Endothelial cell of umbilical vein (primary cell): ENCODE data around the gene MEOX1. TPM values are rescaled to one million over a fixed set of nuclear protein-coding genes. Genes with fewer than 3 reads are reported as not detected.

Experiments
- BruUV-seq: library from RNA; stranded (reverse); fragments of 400-500 nt; replicated peaks from 2 replicates; lab custom pipeline; 2021; lab: Mats Ljungman, UMichigan
- CTCF ChIA-PET: fragments of 300-600, 350-600 bp; sonication (Branson Sonifier 250); formaldehyde crosslinking; loops from one replicate; lab custom pipeline; 2021; ENCODE audit warnings: antibody characterized with exemption, inconsistent platforms; lab: Charles Lee
- POLR2A ChIA-PET: fragments of 300-600, 350-600 bp; sonication (Branson Sonifier 250); formaldehyde crosslinking; loops from one replicate; lab custom pipeline; 2021; ENCODE audit warnings: antibody characterized with exemption, inconsistent platforms; lab: Charles Lee
- DNase-seq: peaks from one replicate; pipeline ENCODE4 v3.0.0-alpha.2; 2011; ENCODE audit warnings: low read depth, low spot score
- FAIRE-seq: peaks from 2 replicates; lab custom pipeline; 2011; peaks lifted over from hg19 to GRCh38; lab: Jason Lieb, UNC
- H2AFZ ChIP-seq: 2 replicates; pipeline ENCODE4 v1.6.0; 2012; ENCODE audit warnings: low read depth, low read length, control low read depth, inconsistent platforms
- H3K27ac ChIP-seq: 2 replicates; pipeline ENCODE4 v1.5.1; 2011; ENCODE audit warnings: low read depth, mild to moderate bottlenecking, control low read depth, low read length, moderate library complexity; ENCODE audit not compliant: insufficient read depth
- H3K27me3 ChIP-seq, 2 experiments: 2 replicates each; pipeline versions ENCODE4 v1.6.0 to v1.6.1; 2011; ENCODE audit warnings: low read length in 2 of 2, mixed read lengths in 1 of 2; ENCODE audit not compliant: control insufficient read depth in 2 of 2, insufficient read depth in 2 of 2
- H3K36me3 ChIP-seq, 2 experiments: 2 replicates in 1 of 2; 3 replicates in 1 of 2; pipeline ENCODE4 v1.5.1; 2011; ENCODE audit warnings: low read length in 2 of 2, mild to moderate bottlenecking in 1 of 2, moderate library complexity in 1 of 2; ENCODE audit not compliant: control insufficient read depth in 2 of 2, insufficient read depth in 2 of 2; ENCODE audit errors: extremely low read depth in 1 of 2
- H3K4me1 ChIP-seq: 3 replicates; pipeline ENCODE4 v1.5.1; 2011; ENCODE audit warnings: mild to moderate bottlenecking, low read length; ENCODE audit not compliant: control insufficient read depth, insufficient read depth; ENCODE audit errors: extremely low read depth
- H3K4me2 ChIP-seq: 2 replicates; pipeline ENCODE4 v1.6.1; 2011; ENCODE audit warnings: low read length, control low read depth, mixed read lengths; ENCODE audit not compliant: insufficient read depth
- H3K4me3 ChIP-seq, 3 experiments: fragments of 200-600 bp in 1 of 3; sonication (generic), shearing (Covaris generic) in 1 of 3; replicated peaks in 1 of 3; 2 replicates each; pipeline ENCODE4 v1.5.1; 2011 to 2016; ENCODE audit warnings: control low read depth in 3 of 3, low read length in 3 of 3, mild to moderate bottlenecking in 2 of 3, inconsistent platforms in 1 of 3, low read depth in 1 of 3, moderate library complexity in 1 of 3; ENCODE audit not compliant: insufficient read depth in 1 of 3
- H3K79me2 ChIP-seq: 2 replicates; pipeline ENCODE4 v1.6.0; 2012; ENCODE audit warnings: low read length, inconsistent platforms; ENCODE audit not compliant: control insufficient read depth, insufficient read depth
- H3K9ac ChIP-seq: replicated peaks from 2 replicates; pipeline ENCODE3; 2011; ENCODE audit warnings: low read length, control low read depth; ENCODE audit not compliant: insufficient read depth; ENCODE audit errors: extremely low read depth
- H3K9me1 ChIP-seq: replicated peaks from 3 replicates; pipeline ENCODE4 v1.6.0; 2011; ENCODE audit warnings: mild to moderate bottlenecking, low read length; ENCODE audit not compliant: control insufficient read depth, insufficient read depth; ENCODE audit errors: extremely low read depth
- H3K9me3 ChIP-seq: replicated peaks from 2 replicates; pipeline ENCODE4 v1.5.1; 2012; ENCODE audit warnings: low read length, inconsistent platforms; ENCODE audit not compliant: control insufficient read depth, insufficient read depth
- H4K20me1 ChIP-seq: replicated peaks from 2 replicates; pipeline ENCODE3; 2011; ENCODE audit warnings: mild to moderate bottlenecking, low read length; ENCODE audit not compliant: control insufficient read depth, insufficient read depth; ENCODE audit errors: extremely low read depth
- EZH2 ChIP-seq: IDR thresholded peaks from 2 replicates; pipeline ENCODE4 v1.6.1; 2012; ENCODE audit warnings: borderline replicate concordance, low read depth, mild to moderate bottlenecking, moderate library complexity, low read length, inconsistent platforms; ENCODE audit not compliant: severe bottlenecking
- FOS ChIP-seq: IDR thresholded peaks from 2 replicates; pipeline ENCODE4 v1.6.1; 2011; ENCODE audit warnings: mild to moderate bottlenecking, low read length, moderate library complexity, borderline replicate concordance; ENCODE audit not compliant: insufficient read depth
- GATA2 ChIP-seq: IDR thresholded peaks from 2 replicates; pipeline ENCODE4 v1.7.0; 2011; ENCODE audit warnings: low read depth, mild to moderate bottlenecking, moderate library complexity, mixed read lengths, low read length; ENCODE audit not compliant: insufficient read length, insufficient read depth
- JUN ChIP-seq: IDR thresholded peaks from 2 replicates; pipeline ENCODE4 v1.6.1; 2011; ENCODE audit warnings: borderline replicate concordance, low read depth; ENCODE audit not compliant: insufficient read length, insufficient read depth
- MYC ChIP-seq: IDR thresholded peaks from one replicate; pipeline ENCODE4 v1.6.1; 2011; ENCODE audit warnings: mild to moderate bottlenecking, low read depth, low read length
- POLR2A ChIP-seq: IDR thresholded peaks from 2 replicates; pipeline ENCODE4 v1.6.1; 2012; ENCODE audit warnings: low read depth, mild to moderate bottlenecking, control low read depth, low read length
- POLR2AphosphoS5 ChIP-seq: IDR thresholded peaks from 2 replicates; pipeline ENCODE4 v1.6.1; 2012; ENCODE audit warnings: low read depth, mild to moderate bottlenecking, control low read depth, low read length, moderate library complexity; ENCODE audit not compliant: insufficient read depth
- dilution Hi-C: fragments of 300-500 bp; cut with MboI; formaldehyde crosslinking; loops from one replicate; pipeline ENCODE4 v1.15.0; 2019; ENCODE audit warnings: low sequenced_read_pairs; ENCODE audit not compliant: extremely low pct_ligation_motif_present
- intact Hi-C: fragments of 100-400 bp; cut with micrococcal nuclease; formaldehyde crosslinking; loops from one replicate; pipeline ENCODE4 v1.10.0; 2022
- polyA plus RNA-seq, 4 experiments: library from polyadenylated mRNA; depleted of rRNA in 3 of 4; stranded (reverse) in 3 of 4; unstranded in 1 of 4; fragments of >200 nt; gene quantifications; 2 replicates each; pipeline versions ENCODE4 v1.2.1 to v1.2.3, GENCODE V29; 2011 to 2012; ENCODE audit warnings: missing spikeins in 1 of 4
- total RNA-seq: library from RNA; stranded (reverse); gene quantifications from 2 replicates; pipeline ENCODE4 v1.2.3, GENCODE V29; 2021
- TF ChIP-seq, protein P1 (sequence below), 2 donors: IDR thresholded peaks; 1 replicate in 1 of 2; 2 replicates in 1 of 2; pipeline ENCODE4 v1.5.1; 2011; ENCODE audit warnings: low read length in 2 of 2, mild to moderate bottlenecking in 2 of 2, moderate library complexity in 2 of 2, control low read depth in 1 of 2, inconsistent platforms in 1 of 2, low read depth in 1 of 2; ENCODE audit not compliant: insufficient read depth in 1 of 2; ENCODE audit errors: extremely low read depth in 1 of 2
- TF ChIP-seq, protein P2 (sequence below): IDR thresholded peaks from 2 replicates; pipeline ENCODE4 v1.6.1; 2011; ENCODE audit not compliant: insufficient read depth, insufficient read length

The MEOX1 gene
- total and polyA plus RNA-seq, 2 donors (not counting 3 experiments of a cell fraction or from before 2014, with no cell fraction given) = 0.06 TPM; not detected in 1

DNA sequence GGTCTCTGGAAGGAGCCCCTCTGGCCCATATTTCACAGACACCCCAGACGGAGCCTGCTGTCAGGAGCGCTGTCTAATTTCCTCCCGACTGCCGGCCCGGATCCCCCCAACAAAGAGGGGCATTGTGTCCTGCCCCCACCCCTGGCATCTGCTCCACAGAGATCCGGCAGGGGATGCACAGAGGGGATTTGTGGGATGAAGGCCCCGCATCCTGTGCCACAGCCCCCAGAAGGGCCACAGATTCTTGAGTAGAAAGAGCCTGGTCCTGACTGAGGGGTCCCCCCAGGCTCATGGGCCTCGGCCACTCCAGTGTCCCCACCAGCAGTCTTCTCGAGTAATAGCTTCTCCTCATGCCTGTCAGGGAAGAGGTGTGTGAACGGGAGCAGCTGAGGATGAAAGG, 29.5 kb downstream of the MEOX1 start:
- Histone ChIP-seq H3K9me3 (no peaks in the 10 kb centered on the region), H3K9ac (no peak overlapping the region), H3K4me3 (no peak overlapping the region), H4K20me1 (no peaks in the 10 kb centered on the region), H3K36me3 (no peaks in the 10 kb centered on the region), H3K4me2 (no peak overlapping the region), H3K4me1 (peaks cover 8% of the 10 kb centered on the region), H3K27ac (no peak overlapping the region), H3K27me3 (peaks cover 0 to 5% of the 10 kb centered on the region in 2 experiments), H2AFZ (no peak overlapping the region), H3K9me1 (no peaks in the 10 kb centered on the region), H3K79me2 (no peaks in the 10 kb centered on the region)
- DNase-seq = no peak
- ChIA-PET CTCF (no interaction called here), POLR2A (no interaction called here)
- BruUV-seq = no TSS peak
- FAIRE-seq = no peak
- dilution Hi-C loops (no loop called here), intact Hi-C loops (no loop called here)
- TF ChIP-seq MYC (no peak), POLR2AphosphoS5 (no peak), POLR2A (no peak), JUN (no peak), EZH2 (no peak)

DNA sequence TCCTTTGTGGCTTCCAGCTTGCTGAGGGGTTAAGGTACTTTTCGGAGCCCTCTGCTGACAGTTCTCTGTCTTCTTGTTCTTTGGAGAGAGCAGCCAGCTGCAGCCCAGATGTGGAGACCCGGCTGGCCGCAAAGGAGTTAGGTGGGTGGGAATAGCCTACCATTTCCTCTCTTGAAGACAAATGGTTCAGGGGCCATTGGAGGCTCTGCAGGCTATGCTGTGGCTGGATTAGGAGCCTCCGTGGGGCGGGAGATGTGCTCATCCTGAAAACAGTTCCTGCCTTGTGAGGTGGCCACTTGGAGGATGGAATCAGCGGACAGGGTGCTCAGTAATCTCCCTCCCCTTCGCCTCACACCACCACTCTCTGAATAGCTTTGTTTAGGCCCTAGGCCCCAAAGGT, 30.3 kb downstream of the MEOX1 start:
- DNase-seq (no peak), FAIRE-seq (no peak)
- Histone ChIP-seq H3K9ac (no peak overlapping the region), H3K9me3 (no peaks in the 10 kb centered on the region), H3K4me3 (no peak overlapping the region), H3K79me2 (no peaks in the 10 kb centered on the region), H3K27ac (no peak overlapping the region), H3K27me3 (peaks cover 0 to 5% of the 10 kb centered on the region in 2 experiments), H3K36me3 (no peaks in the 10 kb centered on the region), H3K4me1 (peaks cover 8% of the 10 kb centered on the region), H3K4me2 (no peak overlapping the region), H2AFZ (no peak overlapping the region), H3K9me1 (no peaks in the 10 kb centered on the region), H4K20me1 (no peaks in the 10 kb centered on the region)
- intact Hi-C loops (no loop called here), dilution Hi-C loops (no loop called here)
- BruUV-seq = no TSS peak
- ChIA-PET POLR2A (no interaction called here), CTCF (no interaction called here)
- TF ChIP-seq, protein P1, sequence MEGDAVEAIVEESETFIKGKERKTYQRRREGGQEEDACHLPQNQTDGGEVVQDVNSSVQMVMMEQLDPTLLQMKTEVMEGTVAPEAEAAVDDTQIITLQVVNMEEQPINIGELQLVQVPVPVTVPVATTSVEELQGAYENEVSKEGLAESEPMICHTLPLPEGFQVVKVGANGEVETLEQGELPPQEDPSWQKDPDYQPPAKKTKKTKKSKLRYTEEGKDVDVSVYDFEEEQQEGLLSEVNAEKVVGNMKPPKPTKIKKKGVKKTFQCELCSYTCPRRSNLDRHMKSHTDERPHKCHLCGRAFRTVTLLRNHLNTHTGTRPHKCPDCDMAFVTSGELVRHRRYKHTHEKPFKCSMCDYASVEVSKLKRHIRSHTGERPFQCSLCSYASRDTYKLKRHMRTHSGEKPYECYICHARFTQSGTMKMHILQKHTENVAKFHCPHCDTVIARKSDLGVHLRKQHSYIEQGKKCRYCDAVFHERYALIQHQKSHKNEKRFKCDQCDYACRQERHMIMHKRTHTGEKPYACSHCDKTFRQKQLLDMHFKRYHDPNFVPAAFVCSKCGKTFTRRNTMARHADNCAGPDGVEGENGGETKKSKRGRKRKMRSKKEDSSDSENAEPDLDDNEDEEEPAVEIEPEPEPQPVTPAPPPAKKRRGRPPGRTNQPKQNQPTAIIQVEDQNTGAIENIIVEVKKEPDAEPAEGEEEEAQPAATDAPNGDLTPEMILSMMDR (IDR thresholded peaks at IDR 0.05; ENCODE audit: extremely low read depth in 1 of 2, insufficient read depth in 1 of 2, low read depth in 1 of 2, low read length in 2 of 2) = no peak
- no peak for TF ChIP-seq GATA2
- no peak for TF ChIP-seq POLR2A
- no peak for TF ChIP-seq MYC
- TF ChIP-seq, protein P2, sequence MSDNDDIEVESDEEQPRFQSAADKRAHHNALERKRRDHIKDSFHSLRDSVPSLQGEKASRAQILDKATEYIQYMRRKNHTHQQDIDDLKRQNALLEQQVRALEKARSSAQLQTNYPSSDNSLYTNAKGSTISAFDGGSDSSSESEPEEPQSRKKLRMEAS = no peak
- TF ChIP-seq FOS = no peak
- no peak for TF ChIP-seq EZH2
- TF ChIP-seq JUN = no peak
- no peak for TF ChIP-seq POLR2AphosphoS5
